H1 (cell line): Measurements from ENCODE around the gene FAM181A. TPM values are rescaled to one million over a fixed set of nuclear protein-coding genes. Genes with fewer than 3 reads are reported as not detected.
A peak's percentile ranks its signal among the peaks of the same experiment; 100 is the strongest.

Experiments
- CTCF ChIA-PET: fragments of 300-600 bp; sonication (Branson Sonifier 250); formaldehyde crosslinking; loops from one replicate; lab custom pipeline; 2021; ENCODE audit not compliant: partially characterized antibody; lab: Charles Lee
- POLR2A ChIA-PET: fragments of 300-600 bp; sonication (Branson Sonifier 250); formaldehyde crosslinking; loops from one replicate; lab custom pipeline; 2021; ENCODE audit warnings: inconsistent platforms; ENCODE audit not compliant: partially characterized antibody; lab: Charles Lee
- DNase-seq, 2 experiments: peaks; one replicate each; pipeline versions ENCODE4 v3.0.0 to v3.0.0-alpha.2; 2010 to 2022; ENCODE audit warnings: low spot score in 2 of 2, low read depth in 1 of 2, mixed read lengths in 1 of 2
- FAIRE-seq: peaks from 2 replicates; lab custom pipeline; 2011; peaks lifted over from hg19 to GRCh38; lab: Jason Lieb, UNC
- H2AFZ ChIP-seq: 2 replicates; pipeline ENCODE4 v1.8.1; 2012; ENCODE audit warnings: low read length, inconsistent platforms
- H2AK5ac ChIP-seq: 2 replicates; pipeline ENCODE4 v1.6.1; 2013; ENCODE audit warnings: low read depth, low read length
- H2BK120ac ChIP-seq: replicated peaks from 2 replicates; pipeline ENCODE3; 2013; ENCODE audit warnings: low read depth, low read length, inconsistent platforms
- H2BK12ac ChIP-seq: 2 replicates; pipeline ENCODE4 v1.6.1; 2013; ENCODE audit warnings: low read depth, low read length
- H2BK15ac ChIP-seq: 2 replicates; pipeline ENCODE4 v1.6.1; 2013; ENCODE audit warnings: low read length
- H2BK20ac ChIP-seq: 2 replicates; pipeline ENCODE4 v1.6.1; 2013; ENCODE audit warnings: low read length
- H2BK5ac ChIP-seq: 2 replicates; pipeline ENCODE4 v1.6.1; 2013; ENCODE audit warnings: low read depth, low read length
- H3K14ac ChIP-seq: 2 replicates; pipeline ENCODE4 v1.6.1; 2013; ENCODE audit warnings: inconsistent platforms; ENCODE audit not compliant: insufficient read length
- H3K18ac ChIP-seq: 2 replicates; pipeline ENCODE4 v1.6.1; 2013; ENCODE audit warnings: low read length; ENCODE audit errors: extremely low read depth
- H3K23ac ChIP-seq: 2 replicates; pipeline ENCODE4 v1.6.1; 2013; ENCODE audit warnings: inconsistent platforms; ENCODE audit not compliant: insufficient read length
- H3K23me2 ChIP-seq: 2 replicates; pipeline ENCODE4 v1.6.1; 2013; ENCODE audit warnings: low read depth, low read length
- H3K27ac ChIP-seq: 2 replicates; pipeline ENCODE4 v1.6.1; 2011; ENCODE audit warnings: low read depth, low read length, inconsistent platforms
- H3K27me3 ChIP-seq, 4 experiments: replicated peaks in 1 of 4; 1 replicate in 1 of 4; 2 replicates in 3 of 4; pipeline versions ENCODE4 v1.6.1 to v1.8.1; 2011 to 2013; ENCODE audit warnings: low read length in 3 of 4, mild to moderate bottlenecking in 3 of 4, inconsistent platforms in 2 of 4, mixed read lengths in 2 of 4, moderate library complexity in 1 of 4; ENCODE audit not compliant: control insufficient read depth in 3 of 4, insufficient read depth in 3 of 4; ENCODE audit errors: extremely low read depth in 1 of 4
- H3K36me3 ChIP-seq, 4 experiments: 2 replicates each; pipeline versions ENCODE4 v1.6.1 to v1.8.1; 2011 to 2013; ENCODE audit warnings: mild to moderate bottlenecking in 4 of 4, low read length in 3 of 4, moderate library complexity in 2 of 4, control low read depth in 1 of 4, inconsistent platforms in 1 of 4; ENCODE audit not compliant: insufficient read depth in 4 of 4, control insufficient read depth in 2 of 4
- H3K4ac ChIP-seq: replicated peaks from 2 replicates; pipeline ENCODE3; 2013; ENCODE audit warnings: low read length, low read depth, mixed read lengths, inconsistent platforms; ENCODE audit not compliant: insufficient read length
- H3K4me1 ChIP-seq, 4 experiments: replicated peaks in 1 of 4; 1 replicate in 1 of 4; 2 replicates in 3 of 4; pipeline versions ENCODE4 v1.6.1 to v1.8.1; 2011 to 2013; ENCODE audit warnings: low read length in 3 of 4, inconsistent platforms in 2 of 4, mixed read lengths in 1 of 4; ENCODE audit not compliant: insufficient read depth in 4 of 4, control insufficient read depth in 3 of 4
- H3K4me2 ChIP-seq, 2 experiments: 2 replicates each; pipeline versions ENCODE4 v1.6.1 to v1.8.1; 2011 to 2013; ENCODE audit warnings: low read depth in 2 of 2, low read length in 2 of 2, control low read depth in 1 of 2, inconsistent platforms in 1 of 2, mild to moderate bottlenecking in 1 of 2; ENCODE audit not compliant: insufficient read depth in 1 of 2
- H3K4me3 ChIP-seq, 4 experiments: fragments of 200-600, 300-600 bp in 1 of 4; sonication (generic), shearing (Covaris generic), sonication (Bioruptor Twin) in 1 of 4; 2 replicates each; pipeline versions ENCODE4 v1.5.1 to v1.8.1; 2011 to 2016; ENCODE audit warnings: low read length in 4 of 4, low read depth in 3 of 4, control low read depth in 2 of 4, inconsistent platforms in 2 of 4, mild to moderate bottlenecking in 2 of 4, mixed read lengths in 1 of 4, moderate library complexity in 1 of 4; ENCODE audit not compliant: insufficient read depth in 2 of 4; ENCODE audit errors: extremely low read depth in 1 of 4
- H3K56ac ChIP-seq: replicated peaks from 2 replicates; pipeline ENCODE3; 2013; ENCODE audit warnings: low read depth, mild to moderate bottlenecking, mixed read lengths, low read length, inconsistent platforms; ENCODE audit not compliant: insufficient read length
- H3K79me1 ChIP-seq: 2 replicates; pipeline ENCODE4 v1.6.1; 2013; ENCODE audit warnings: low read depth, low read length, control low read depth
- H3K79me2 ChIP-seq, 2 experiments: 2 replicates each; pipeline versions ENCODE4 v1.6.1 to v1.8.1; 2012 to 2013; ENCODE audit warnings: low read length in 2 of 2, mild to moderate bottlenecking in 2 of 2, inconsistent platforms in 1 of 2; ENCODE audit not compliant: insufficient read depth in 2 of 2, control insufficient read depth in 1 of 2
- H3K9ac ChIP-seq, 4 experiments: replicated peaks in 1 of 4; 1 replicate in 1 of 4; 2 replicates in 3 of 4; pipeline versions ENCODE4 v1.6.1 to v1.8.1; 2011 to 2013; ENCODE audit warnings: low read depth in 3 of 4, low read length in 3 of 4, control low read depth in 2 of 4, mild to moderate bottlenecking in 2 of 4, moderate library complexity in 2 of 4, inconsistent platforms in 1 of 4; ENCODE audit errors: extremely low read depth in 1 of 4
- H3K9me3 ChIP-seq, 2 experiments: 2 replicates each; pipeline versions ENCODE4 v1.6.1 to v1.8.1; 2012 to 2013; ENCODE audit warnings: mild to moderate bottlenecking in 2 of 2, moderate library complexity in 2 of 2, control low read depth in 1 of 2, inconsistent platforms in 1 of 2, low read depth in 1 of 2, low read length in 1 of 2, mixed read lengths in 1 of 2; ENCODE audit not compliant: insufficient read depth in 2 of 2
- H4K20me1 ChIP-seq, 2 experiments: replicated peaks in 1 of 2; 2 replicates each; pipeline versions ENCODE3 to v1.8.1; 2011 to 2013; ENCODE audit warnings: inconsistent platforms in 2 of 2, low read length in 2 of 2, mild to moderate bottlenecking in 1 of 2; ENCODE audit not compliant: insufficient read depth in 2 of 2, control insufficient read depth in 1 of 2
- H4K5ac ChIP-seq: 2 replicates; pipeline ENCODE4 v1.6.1; 2013; ENCODE audit warnings: low read length, low read depth, mixed read lengths, inconsistent platforms; ENCODE audit not compliant: insufficient read length
- H4K8ac ChIP-seq: 2 replicates; pipeline ENCODE4 v1.8.0; 2013; ENCODE audit warnings: mild to moderate bottlenecking, moderate library complexity, low read length, inconsistent platforms; ENCODE audit not compliant: insufficient read depth; ENCODE audit errors: extremely low read depth
- H4K91ac ChIP-seq: replicated peaks from 2 replicates; pipeline ENCODE3; 2013; ENCODE audit warnings: low read length, mixed read lengths, inconsistent platforms; ENCODE audit not compliant: insufficient read length
- BRCA1 ChIP-seq: IDR thresholded peaks from 2 replicates; pipeline ENCODE4 v1.6.1; 2012; ENCODE audit warnings: low read depth, low read length, improper control_type of control experiment
- CREB1 ChIP-seq: IDR thresholded peaks from 2 replicates; pipeline ENCODE4 v1.6.1; 2012; ENCODE audit warnings: inconsistent platforms
- EZH2 ChIP-seq: fragments of 200-600 bp; sonication (generic); IDR thresholded peaks from 2 replicates; pipeline ENCODE4 v1.7.1; 2012; ENCODE audit warnings: low read depth, mild to moderate bottlenecking, moderate library complexity, low read length, inconsistent platforms; ENCODE audit not compliant: severe bottlenecking
- GTF2F1 ChIP-seq: IDR thresholded peaks from 2 replicates; pipeline ENCODE4 v1.6.1; 2012; ENCODE audit warnings: low read depth, low read length, improper control_type of control experiment, borderline replicate concordance
- HDAC2 ChIP-seq, 2 experiments: fragments of 300-600 bp in 1 of 2; sonication (generic) in 1 of 2; IDR thresholded peaks; 2 replicates each; pipeline ENCODE4 v1.6.1; 2011 to 2012; ENCODE audit warnings: low read depth in 2 of 2, low read length in 2 of 2, mild to moderate bottlenecking in 2 of 2, moderate library complexity in 2 of 2, borderline replicate concordance in 1 of 2, inconsistent platforms in 1 of 2
- JUND ChIP-seq: IDR thresholded peaks from 2 replicates; pipeline ENCODE4 v1.6.1; 2011; ENCODE audit warnings: mild to moderate bottlenecking, improper control_type of control experiment, low read length
- MAFK ChIP-seq: IDR thresholded peaks from 2 replicates; pipeline ENCODE4 v1.6.1; 2012; ENCODE audit warnings: low read depth, mild to moderate bottlenecking, improper control_type of control experiment, low read length
- NRF1 ChIP-seq: IDR thresholded peaks from 2 replicates; pipeline ENCODE4 v1.6.1; 2011; ENCODE audit warnings: mild to moderate bottlenecking, low read depth, low read length, improper control_type of control experiment
- RBBP5 ChIP-seq: IDR thresholded peaks from 2 replicates; pipeline ENCODE4 v1.7.1; 2012; ENCODE audit warnings: low read depth, mild to moderate bottlenecking, inconsistent platforms, low read length, moderate library complexity, borderline replicate concordance
- RNF2 ChIP-seq: fragments of 200-900, 300-1000 bp; sonication (generic); IDR thresholded peaks from 2 replicates; pipeline ENCODE4 v1.7.1; 2016; ENCODE audit warnings: borderline replicate concordance, low read depth, mild to moderate bottlenecking, antibody characterized with exemption, low read length; ENCODE audit not compliant: poor library complexity, severe bottlenecking; ENCODE audit errors: missing control alignments
- RXRA ChIP-seq: IDR thresholded peaks from 2 replicates; pipeline ENCODE4 v1.6.1; 2011; ENCODE audit warnings: low read depth, mild to moderate bottlenecking, low read length, moderate library complexity; ENCODE audit not compliant: insufficient read depth
- SP2 ChIP-seq: IDR thresholded peaks from 2 replicates; pipeline ENCODE4 v1.6.1; 2012; ENCODE audit warnings: mild to moderate bottlenecking, low read length, inconsistent platforms
- SP4 ChIP-seq: IDR thresholded peaks from 2 replicates; pipeline ENCODE4 v1.6.1; 2012; ENCODE audit warnings: low read length, inconsistent platforms
- TAF7 ChIP-seq: optimal IDR thresholded peaks from 2 replicates; pipeline ENCODE3; 2011; ENCODE audit warnings: low read depth, mild to moderate bottlenecking, inconsistent platforms, low read length, moderate library complexity, borderline replicate concordance
- WGBS, 2 experiments: shearing (Covaris generic) in 1 of 2; methylation state at CpG; one replicate each; pipeline versions ENCODE4 v1.1.6 to v1.1.7; 2013 to 2015; ENCODE audit warnings: low lambda C conversion rate in 2 of 2, mixed read lengths in 2 of 2, inconsistent platforms in 1 of 2, low coverage in 1 of 2, missing lambda C conversion rate in 1 of 2; ENCODE audit not compliant: insufficient replicate concordance in 2 of 2, insufficient coverage in 1 of 2, insufficient read length in 1 of 2; ENCODE audit errors: extremely low coverage in 1 of 2, missing lambda C conversion rate in 1 of 2; 5-methylcytosine and 5-hydroxymethylcytosine counted together
- polyA plus RNA-seq, 7 experiments: library from polyadenylated mRNA; depleted of rRNA in 3 of 7; stranded (reverse) in 5 of 7; unstranded in 2 of 7; fragments of >200 nt in 5 of 7; fragments of 200-250 nt in 2 of 7; gene quantifications; 1 replicate in 5 of 7; 2 replicates in 1 of 7; 4 replicates in 1 of 7; pipeline versions ENCODE4 v1.2.1 to v1.2.3, GENCODE V29; 2011 to 2013; ENCODE audit warnings: missing spikeins in 2 of 7, mixed read lengths in 2 of 7
- total RNA-seq: library from RNA; stranded (reverse); fragmentation: NEBNext Ultra II Directional; extraction: Animal tissue kit (Norgen Biotek cat#: 25700); gene quantifications from 2 replicates; pipeline ENCODE4 v1.2.1, GENCODE V29; 2021

Gene FAM181A
- total and polyA plus RNA-seq, 2 of the 8 experiments (the other 6 are each of a cell fraction or from before 2014, with no cell fraction given), result not detected

DNA sequence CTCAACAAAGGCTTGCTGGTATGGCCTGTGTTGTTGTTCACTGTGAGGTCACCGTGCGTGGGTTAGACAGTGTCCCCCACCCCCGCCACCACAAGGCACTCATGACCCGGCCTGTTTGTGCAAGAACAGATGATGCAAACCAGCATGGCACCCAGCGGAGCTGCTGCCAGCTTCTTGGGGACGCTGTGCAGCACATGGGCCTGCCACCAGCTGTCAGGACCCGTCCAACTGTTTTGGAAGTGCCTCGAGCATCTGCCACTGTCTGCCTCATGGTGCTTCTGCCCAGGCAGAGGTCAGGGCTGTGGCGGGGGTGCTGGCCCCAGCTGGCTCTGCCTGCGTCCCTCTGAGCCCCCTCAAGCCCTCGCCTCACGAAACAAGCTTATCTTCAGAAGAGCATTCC is 47.7 kb downstream of the FAM181A start:
- no peak overlapping the region for H4K91ac ChIP-seq
- no peak overlapping the region for H3K14ac ChIP-seq
- H2BK12ac ChIP-seq, result no peak overlapping the region
- H2AK5ac ChIP-seq, result 0 out of 2 replicates have a peak overlapping the region, but pooled peaks have one; percentile 28
- no peaks in the 10 kb centered on the region for H3K79me1 ChIP-seq
- peaks cover 0 to 3% (median 0%) of the 10 kb centered on the region in 4 experiments; a peak in 1 of 7 replicates for H3K4me1 ChIP-seq
- no peaks in the 10 kb centered on the region for H4K20me1 ChIP-seq
- H3K4me2 ChIP-seq, result no peak overlapping the region
- no peak overlapping the region for H3K4me3 ChIP-seq
- POLR2A ChIA-PET, result interaction anchor here (0.9 to 1.4 kb wide), 2 partner anchors 11 to 29 kb away, joined by 3 to 4 read pairs; no protein-coding TSS in a partner anchor
- no peak for DNase-seq
- 0 out of 2 replicates have a peak overlapping the region, but pooled peaks have one; percentile 21 for H2BK15ac ChIP-seq
- H3K27ac ChIP-seq, result no peak overlapping the region
- H3K4ac ChIP-seq, result no peak overlapping the region
- no peak overlapping the region for H4K5ac ChIP-seq
- H3K9me3 ChIP-seq, result no peaks in the 10 kb centered on the region
- H4K8ac ChIP-seq, result no peak overlapping the region
- no peaks in the 10 kb centered on the region for H3K23me2 ChIP-seq
- no peak overlapping the region for H3K23ac ChIP-seq
- no peak overlapping the region for H2BK5ac ChIP-seq
- no peak overlapping the region for H2AFZ ChIP-seq
- H2BK20ac ChIP-seq, result no peak overlapping the region
- no peak for FAIRE-seq
- CTCF ChIA-PET, result interaction anchor here (1.1 to 7.8 kb wide), 9 partner anchors 9 to 68 kb away, joined by 3 to 81 read pairs (median 7); no protein-coding TSS in a partner anchor
- no peak overlapping the region for H3K56ac ChIP-seq
- no peaks in the 10 kb centered on the region; a peak in 1 of 7 replicates for H3K27me3 ChIP-seq
- 91% methylated on average over 12 of the region's 12 CpGs; no CpG with 5 or more reads in 1 of the 2 experiments for WGBS, 2 experiments
- no peak overlapping the region for H3K18ac ChIP-seq
- H3K36me3 ChIP-seq, result no peaks in the 10 kb centered on the region
- no peaks in the 10 kb centered on the region for H3K79me2 ChIP-seq
- H2BK120ac ChIP-seq, result no peak overlapping the region
- no peak overlapping the region for H3K9ac ChIP-seq
- TF ChIP-seq SP2 (no peak), HDAC2 (IDR thresholded peaks at IDR 0.05; ENCODE audit: borderline replicate concordance in 1 of 2, low read depth in 2 of 2, low read length in 2 of 2) (no peak), RXRA (no peak), GTF2F1 (no peak), BRCA1 (no peak), MAFK (no peak), EZH2 (no peak), JUND (no peak), SP4 (no peak), RBBP5 (no peak), NRF1 (no peak), CREB1 (no peak), TAF7 (no peak), RNF2 (no peak)
